ENCODE results near the gene CBFA2T2.
"Not testable (repeated sequence)": the region's sequence is repeated elsewhere in the genome, so short reads cannot be mapped to it uniquely, and the experiment has no call there.

CBFA2T2 gene

DNA sequence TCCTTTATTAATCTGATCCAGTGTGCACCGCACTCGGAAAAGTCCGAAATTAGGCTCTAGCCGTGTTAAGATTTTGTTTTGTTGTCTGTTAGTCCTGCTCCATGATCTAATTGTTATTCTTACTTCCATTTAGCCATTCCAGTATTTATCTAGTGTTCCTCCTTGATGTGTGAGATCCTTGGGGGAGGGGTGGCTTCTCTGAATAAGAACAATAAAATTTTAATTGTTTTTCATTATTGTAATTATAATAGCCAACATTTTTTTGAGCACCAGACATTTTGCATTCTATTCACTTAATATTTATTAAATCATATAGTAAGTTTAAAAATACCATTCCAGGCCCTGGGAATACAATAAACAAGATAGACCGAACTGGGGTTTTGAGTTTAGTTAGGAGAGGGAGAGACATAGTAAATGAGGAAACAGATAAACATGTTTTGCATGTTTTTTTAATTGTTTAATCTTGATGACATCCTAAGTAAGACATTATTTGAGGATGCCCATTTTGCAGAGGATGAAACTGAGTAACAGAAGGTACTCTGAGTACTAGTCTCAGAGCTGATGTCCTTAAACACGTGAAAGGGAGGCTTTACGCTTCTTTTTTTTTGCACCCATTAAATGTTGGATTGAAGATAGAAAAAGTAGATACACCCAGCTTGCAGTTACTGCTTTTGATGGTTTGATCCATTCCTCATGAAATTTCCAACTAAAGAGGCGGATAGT is 1.2 kb downstream of the CBFA2T2 start:
- no peak overlapping the region for H3K9ac ChIP-seq
- TF ChIP-seq, protein P1, sequence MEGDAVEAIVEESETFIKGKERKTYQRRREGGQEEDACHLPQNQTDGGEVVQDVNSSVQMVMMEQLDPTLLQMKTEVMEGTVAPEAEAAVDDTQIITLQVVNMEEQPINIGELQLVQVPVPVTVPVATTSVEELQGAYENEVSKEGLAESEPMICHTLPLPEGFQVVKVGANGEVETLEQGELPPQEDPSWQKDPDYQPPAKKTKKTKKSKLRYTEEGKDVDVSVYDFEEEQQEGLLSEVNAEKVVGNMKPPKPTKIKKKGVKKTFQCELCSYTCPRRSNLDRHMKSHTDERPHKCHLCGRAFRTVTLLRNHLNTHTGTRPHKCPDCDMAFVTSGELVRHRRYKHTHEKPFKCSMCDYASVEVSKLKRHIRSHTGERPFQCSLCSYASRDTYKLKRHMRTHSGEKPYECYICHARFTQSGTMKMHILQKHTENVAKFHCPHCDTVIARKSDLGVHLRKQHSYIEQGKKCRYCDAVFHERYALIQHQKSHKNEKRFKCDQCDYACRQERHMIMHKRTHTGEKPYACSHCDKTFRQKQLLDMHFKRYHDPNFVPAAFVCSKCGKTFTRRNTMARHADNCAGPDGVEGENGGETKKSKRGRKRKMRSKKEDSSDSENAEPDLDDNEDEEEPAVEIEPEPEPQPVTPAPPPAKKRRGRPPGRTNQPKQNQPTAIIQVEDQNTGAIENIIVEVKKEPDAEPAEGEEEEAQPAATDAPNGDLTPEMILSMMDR (IDR thresholded peaks at IDR 0.05): no peak
- no peaks in the 10 kb centered on the region for H3K9me3 ChIP-seq (ENCODE audit: control insufficient read depth, low read length)
- H3K4me1 ChIP-seq: peaks cover 4% of the 10 kb centered on the region
- H3K27ac ChIP-seq: no peak overlapping the region
- peak overlapping the region; percentile 80 for H3K4me3 ChIP-seq (ENCODE audit: low read depth, low read length)
- H3K36me3 ChIP-seq (ENCODE audit: control insufficient read depth, insufficient read depth, low read length): no peaks in the 10 kb centered on the region
- H3K4me2 ChIP-seq (ENCODE audit: low read length): peak overlapping the region; percentile 70
- H3K27me3 ChIP-seq (ENCODE audit: control insufficient read depth, insufficient read depth, low read length): no peaks in the 10 kb centered on the region
- H3K79me2 ChIP-seq: peaks cover 39% of the 10 kb centered on the region
- H2AFZ ChIP-seq: peak overlapping the region; percentile 86

DNA sequence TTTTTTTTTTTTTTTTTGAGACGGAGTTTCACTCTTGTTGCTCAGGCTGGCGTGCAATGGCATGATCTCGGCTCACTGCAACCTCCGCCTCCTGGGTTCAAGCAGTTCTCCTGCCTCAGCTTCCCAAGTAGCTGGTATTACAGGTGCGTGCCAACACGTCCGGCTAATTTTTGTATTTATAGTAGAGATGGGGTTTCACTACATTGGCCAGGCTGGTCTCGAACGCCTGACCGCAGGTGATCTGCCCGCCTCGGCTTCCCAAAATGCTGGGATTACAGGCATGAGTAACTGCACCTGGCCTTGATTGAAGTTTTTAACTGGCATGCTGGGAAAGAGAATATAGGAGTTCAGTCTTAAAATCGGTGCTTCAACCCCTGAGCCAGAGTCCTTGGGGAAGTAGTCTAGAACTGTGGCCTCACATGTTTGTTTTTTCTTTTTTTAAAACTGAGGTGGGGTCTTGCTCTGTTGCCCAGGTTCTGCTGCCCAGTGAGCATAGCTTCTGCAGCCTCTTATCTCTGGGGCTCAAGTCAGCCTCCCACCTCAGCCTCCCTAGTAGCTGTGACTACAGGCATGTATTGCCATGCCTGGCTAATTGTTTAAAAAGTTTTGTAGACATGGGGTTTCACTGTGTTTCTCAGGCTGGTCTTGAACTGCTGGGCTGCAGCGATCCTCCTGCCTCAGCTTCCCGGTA is 3.3 kb downstream of the CBFA2T2 start:
- Histone ChIP-seq H3K27ac (no peak overlapping the region), H3K79me2 (peaks cover 50% of the 10 kb centered on the region), H3K36me3 (ENCODE audit: control insufficient read depth, insufficient read depth, low read length) (no peaks in the 10 kb centered on the region), H3K9ac (no peak overlapping the region), H3K4me3 (ENCODE audit: low read depth, low read length) (no peak overlapping the region), H3K4me1 (peaks cover 4% of the 10 kb centered on the region), H3K4me2 (ENCODE audit: low read length) (no peak overlapping the region), H2AFZ (no peak overlapping the region), H3K9me3 (ENCODE audit: control insufficient read depth, low read length) (no peaks in the 10 kb centered on the region), H3K27me3 (ENCODE audit: control insufficient read depth, insufficient read depth, low read length) (no peaks in the 10 kb centered on the region)
- TF ChIP-seq, protein P1 (IDR thresholded peaks at IDR 0.05): no peak

DNA sequence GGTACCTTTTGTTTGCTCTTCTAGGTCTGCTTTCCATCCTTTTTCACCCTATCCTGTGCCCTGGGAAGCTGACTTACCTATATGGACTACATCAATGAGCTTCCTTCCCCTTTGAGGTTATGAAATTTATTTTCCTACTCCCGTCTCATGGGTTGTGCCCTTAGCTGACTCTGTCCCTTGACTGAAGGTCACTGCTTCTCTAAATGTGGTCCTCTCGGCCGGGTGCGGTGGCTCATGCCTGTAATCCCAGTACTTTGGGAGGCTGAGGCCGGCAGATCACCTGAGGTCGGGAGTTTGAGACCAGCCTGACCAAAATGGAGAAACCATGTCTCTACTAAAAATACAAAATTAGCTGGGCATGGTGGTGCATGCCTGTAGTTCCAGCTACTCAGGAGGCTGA is 6.9 kb downstream of the CBFA2T2 start:
- peaks cover 47% of the 10 kb centered on the region for H3K79me2 ChIP-seq
- H3K9me3 ChIP-seq (ENCODE audit: control insufficient read depth, low read length); H3K27ac ChIP-seq; H3K36me3 ChIP-seq (ENCODE audit: control insufficient read depth, insufficient read depth, low read length); H3K4me3 ChIP-seq (ENCODE audit: low read depth, low read length); H3K4me2 ChIP-seq (ENCODE audit: low read length); H3K4me1 ChIP-seq; H2AFZ ChIP-seq; H3K27me3 ChIP-seq (ENCODE audit: control insufficient read depth, insufficient read depth, low read length); H3K9ac ChIP-seq: not testable (repeated sequence)

DNA sequence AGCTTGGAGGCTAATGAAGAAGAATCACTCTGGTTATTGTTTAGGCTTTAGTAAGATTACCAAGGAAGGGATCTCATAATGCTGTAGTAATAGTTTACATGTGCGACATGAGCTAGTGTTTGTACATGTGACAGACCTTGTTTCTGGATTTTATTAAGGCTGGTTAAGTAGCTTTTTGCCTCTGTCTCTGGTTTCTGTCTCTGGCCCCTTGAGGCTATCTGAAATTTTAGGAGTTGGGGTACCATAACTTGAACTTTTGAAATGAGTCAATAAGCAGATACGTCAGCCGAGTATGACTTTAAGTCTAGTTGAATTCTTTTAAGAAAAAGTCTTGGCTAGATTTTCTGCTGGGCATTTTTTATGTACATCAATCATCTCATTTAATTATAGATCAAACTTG is 9.5 kb downstream of the CBFA2T2 start:
- Histone ChIP-seq H3K9ac (no peak overlapping the region), H3K79me2 (peaks cover 44% of the 10 kb centered on the region), H3K4me3 (ENCODE audit: low read depth, low read length) (no peak overlapping the region), H3K4me1 (no peaks in the 10 kb centered on the region), H3K27me3 (ENCODE audit: control insufficient read depth, insufficient read depth, low read length) (no peaks in the 10 kb centered on the region), H3K36me3 (ENCODE audit: control insufficient read depth, insufficient read depth, low read length) (no peaks in the 10 kb centered on the region), H3K27ac (no peak overlapping the region), H2AFZ (no peak overlapping the region), H3K9me3 (ENCODE audit: control insufficient read depth, low read length) (no peaks in the 10 kb centered on the region), H3K4me2 (ENCODE audit: low read length) (no peak overlapping the region)
- TF ChIP-seq, protein P1 (IDR thresholded peaks at IDR 0.05): no peak

DNA sequence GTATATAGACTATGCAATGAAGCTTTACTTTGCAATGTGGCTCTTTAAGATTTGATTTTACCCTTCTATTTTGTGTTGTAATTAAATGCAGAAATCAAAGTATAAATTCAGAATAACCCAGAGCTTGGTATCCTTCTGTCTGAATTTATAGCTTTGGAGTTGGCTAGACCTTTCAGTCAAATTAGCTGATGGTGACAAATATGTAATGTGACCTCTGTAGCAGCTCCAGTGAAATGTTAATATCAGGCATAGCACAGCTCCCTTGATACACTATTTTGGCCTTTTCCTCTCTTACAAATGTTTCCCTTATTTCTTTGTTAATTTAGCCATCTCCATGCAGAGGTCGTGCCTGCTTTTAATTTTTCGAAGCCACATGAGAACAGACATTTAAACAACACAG is 11.1 kb downstream of the CBFA2T2 start:
- Histone ChIP-seq H3K4me3 (ENCODE audit: low read depth, low read length) (no peak overlapping the region), H3K79me2 (peaks cover 40% of the 10 kb centered on the region), H3K27me3 (ENCODE audit: control insufficient read depth, insufficient read depth, low read length) (no peaks in the 10 kb centered on the region), H3K9me3 (ENCODE audit: control insufficient read depth, low read length) (no peaks in the 10 kb centered on the region), H2AFZ (no peak overlapping the region), H3K36me3 (ENCODE audit: control insufficient read depth, insufficient read depth, low read length) (no peaks in the 10 kb centered on the region), H3K27ac (no peak overlapping the region), H3K9ac (no peak overlapping the region), H3K4me1 (no peaks in the 10 kb centered on the region), H3K4me2 (ENCODE audit: low read length) (no peak overlapping the region)
- TF ChIP-seq, protein P1 (IDR thresholded peaks at IDR 0.05): no peak

Data from parathyroid adenoma (tissue), 2 donors.